PC-3 (cell line): ENCODE measurements around the gene NAA25. TPM values are rescaled to one million over a fixed set of nuclear protein-coding genes. Genes with fewer than 3 reads are reported as not detected.
A peak's percentile ranks its signal among the peaks of the same experiment; 100 is the strongest.
"Not testable (repeated sequence)": the region's sequence is repeated elsewhere in the genome, so short reads cannot be mapped to it uniquely, and the experiment has no call there.

Source experiments
- ATAC-seq: fragments of 200-7000 bp; cut with Tn5 transposase; 2 replicates; pipeline ENCODE4 v1.9.1; 2020; ENCODE audit warnings: mild to moderate bottlenecking, moderate library complexity
- BruUV-seq: library from RNA; stranded (reverse); fragments of 400-500 nt; replicated peaks from 2 replicates; lab custom pipeline; 2021; lab: Mats Ljungman, UMichigan
- CTCF ChIA-PET: fragments of 300-600 bp; sonication (Branson Sonifier 250); formaldehyde crosslinking; loops from one replicate; lab custom pipeline; 2022; ENCODE audit warnings: antibody characterized with exemption; lab: Charles Lee
- POLR2A ChIA-PET: fragments of 300-600 bp; sonication (Branson Sonifier 250); formaldehyde crosslinking; loops from one replicate; lab custom pipeline; 2022; ENCODE audit warnings: antibody characterized with exemption; ENCODE audit not compliant: unreplicated experiment; lab: Charles Lee
- DNase-seq: peaks from one replicate; pipeline ENCODE4 v3.0.0-alpha.2; 2015
- H2AFZ ChIP-seq: fragments of 300-600 bp; sonication (generic); 2 replicates; pipeline ENCODE4 v1.6.0; 2016; ENCODE audit warnings: antibody characterized with exemption, low read length
- H3F3A ChIP-seq: fragments of 300-600 bp; sonication (generic); one replicate; pipeline ENCODE4 v1.6.0; 2017; ENCODE audit warnings: antibody characterized with exemption, low read length, control low read depth, mild to moderate bottlenecking; ENCODE audit not compliant: unreplicated experiment
- H3K27ac ChIP-seq: fragments of 300-600 bp; sonication (generic); 2 replicates; pipeline ENCODE4 v1.5.1; 2016; ENCODE audit warnings: mild to moderate bottlenecking, low read length
- H3K27me3 ChIP-seq: fragments of 300-600 bp; sonication (generic); 2 replicates; pipeline ENCODE4 v1.6.1; 2016; ENCODE audit warnings: low read length, mixed read lengths
- H3K36me3 ChIP-seq: fragments of 300-600 bp; sonication (generic); 2 replicates; pipeline ENCODE4 v1.6.1; 2016; ENCODE audit warnings: low read depth, mixed run types, low read length, mixed read lengths
- H3K4me1 ChIP-seq: fragments of 300-600 bp; sonication (generic); 2 replicates; pipeline ENCODE4 v1.5.1; 2016; ENCODE audit warnings: low read length; ENCODE audit not compliant: insufficient read depth
- H3K4me2 ChIP-seq: fragments of 300-600 bp; sonication (generic); 2 replicates; pipeline ENCODE4 v1.6.0; 2016; ENCODE audit warnings: low read length
- H3K4me3 ChIP-seq: fragments of 300-600 bp; sonication (generic); 2 replicates; pipeline ENCODE4 v1.5.1; 2016; ENCODE audit warnings: mild to moderate bottlenecking, low read length, mixed read lengths
- H3K79me2 ChIP-seq: fragments of 300-600 bp; sonication (generic); 2 replicates; pipeline ENCODE4 v1.6.1; 2017; ENCODE audit warnings: low read length, mixed read lengths
- H3K9ac ChIP-seq: fragments of 300-600 bp; sonication (generic); 2 replicates; pipeline ENCODE4 v1.6.0; 2016; ENCODE audit warnings: mild to moderate bottlenecking, low read length
- H3K9me2 ChIP-seq: fragments of 300-600 bp; sonication (generic); replicated peaks from 2 replicates; pipeline ENCODE4 v1.6.1; 2016; ENCODE audit warnings: mixed run types, low read length, mixed read lengths
- H3K9me3 ChIP-seq: fragments of 300-600 bp; sonication (generic); 2 replicates; pipeline ENCODE4 v1.6.1; 2016; ENCODE audit warnings: low read length, mixed read lengths
- H4K20me1 ChIP-seq: fragments of 300-600 bp; sonication (generic); 2 replicates; pipeline ENCODE4 v1.6.1; 2016; ENCODE audit warnings: low read length, mixed read lengths
- CTCF ChIP-seq: fragments of 300-600 bp; sonication (generic); conservative IDR thresholded peaks from 2 replicates; pipeline ENCODE4 v1.5.1; 2017; ENCODE audit warnings: antibody characterized with exemption, low read depth, mild to moderate bottlenecking, low read length
- EZH2 ChIP-seq: fragments of 300-600 bp; sonication (generic); IDR thresholded peaks from one replicate; pipeline ENCODE4 v1.6.1; 2017; ENCODE audit warnings: antibody characterized with exemption, mild to moderate bottlenecking, low read length; ENCODE audit not compliant: unreplicated experiment
- EZH2phosphoT487 ChIP-seq: fragments of 300-600 bp; sonication (generic); IDR thresholded peaks from 2 replicates; pipeline ENCODE4 v1.6.1; 2018; ENCODE audit warnings: mild to moderate bottlenecking, antibody characterized with exemption, low read length, borderline replicate concordance
- intact Hi-C: fragments of 100-400 bp; cut with micrococcal nuclease; formaldehyde crosslinking; loops from 2 replicates; pipeline ENCODE4 v1.9.0; 2023
- total RNA-seq: library from RNA; depleted of rRNA; stranded (reverse); fragments of >200 nt; gene quantifications from 2 replicates; pipeline ENCODE4 v1.2.3, GENCODE V29; 2014

The NAA25 gene
- total RNA-seq, 1 experiment from 2014 or later = 33.3 TPM

GRCh38 chr12:112011685-112012084, 96.9 kb downstream of the NAA25 start:
- no peak overlapping the region for H3K9ac ChIP-seq
- H2AFZ ChIP-seq = no peak overlapping the region
- peaks cover 11% of the 10 kb centered on the region for H3K36me3 ChIP-seq
- intact Hi-C loops = loop anchor here (5.0 to 10.0 kb wide), 2 partner anchors 169 to 373 kb away; partner anchors contain the start of genes HECTD4 and MAPKAPK5
- H3K9me2 ChIP-seq = no peaks in the 10 kb centered on the region
- TF ChIP-seq EZH2phosphoT487 (no peak), CTCF (no peak), EZH2 (no peak)
- peak overlapping the region; percentile 77 for H3K4me3 ChIP-seq
- DNase-seq (no peak), ATAC-seq (no peak)
- H4K20me1 ChIP-seq = peaks cover 11% of the 10 kb centered on the region
- CTCF ChIA-PET = no interaction called here
- POLR2A ChIA-PET = no interaction called here
- BruUV-seq = no TSS peak
- H3K4me1 ChIP-seq = peaks cover 26% of the 10 kb centered on the region
- H3K79me2 ChIP-seq = peaks cover 51% of the 10 kb centered on the region
- H3K4me2 ChIP-seq = peak overlapping the region; percentile 86
- no peaks in the 10 kb centered on the region for H3K27me3 ChIP-seq
- no peaks in the 10 kb centered on the region for H3F3A ChIP-seq
- H3K9me3 ChIP-seq = no peaks in the 10 kb centered on the region
- no peak overlapping the region for H3K27ac ChIP-seq

GRCh38 chr12:112010415-112011344, 97.9 kb downstream of the NAA25 start:
- H3K9me2 ChIP-seq = no peaks in the 10 kb centered on the region
- no peak for ATAC-seq
- no peak overlapping the region for H3K4me3 ChIP-seq
- H3K79me2 ChIP-seq = peaks cover 41% of the 10 kb centered on the region
- peaks cover 30% of the 10 kb centered on the region for H3K4me1 ChIP-seq
- H3K27me3 ChIP-seq = no peaks in the 10 kb centered on the region
- peaks cover 3% of the 10 kb centered on the region; the same call in 1 of the 2 replicates for H3K36me3 ChIP-seq
- TF ChIP-seq EZH2 (no peak), CTCF (no peak), EZH2phosphoT487 (no peak)
- peak overlapping the region; percentile 86 for H3K4me2 ChIP-seq
- no peak overlapping the region for H2AFZ ChIP-seq
- H4K20me1 ChIP-seq = peaks cover 3% of the 10 kb centered on the region; the same call in 1 of the 2 replicates
- H3K9ac ChIP-seq = no peak overlapping the region
- DNase-seq = no peak
- intact Hi-C loops = loop anchor here (5.0 to 10.0 kb wide), 2 partner anchors 168 to 374 kb away; partner anchors contain the start of genes HECTD4 and MAPKAPK5
- ChIA-PET CTCF (no interaction called here), POLR2A (no interaction called here)
- no peak overlapping the region for H3K27ac ChIP-seq
- H3F3A ChIP-seq = no peaks in the 10 kb centered on the region
- H3K9me3 ChIP-seq = no peaks in the 10 kb centered on the region
- BruUV-seq = no TSS peak

- H3F3A ChIP-seq, H3K4me3 ChIP-seq, ATAC-seq, H3K36me3 ChIP-seq, H3K27ac ChIP-seq, DNase-seq, H3K9ac ChIP-seq, H3K4me2 ChIP-seq, BruUV-seq, H3K9me2 ChIP-seq, H3K9me3 ChIP-seq, H2AFZ ChIP-seq, H4K20me1 ChIP-seq, H3K27me3 ChIP-seq, POLR2A ChIA-PET, CTCF ChIA-PET: not testable (repeated sequence)
- peaks cover 30% of the 10 kb centered on the region for H3K79me2 ChIP-seq
- intact Hi-C loops = loop anchor here (2.0 kb wide), 1 partner anchor 55 kb away; no protein-coding TSS in a partner anchor
- peaks cover 30% of the 10 kb centered on the region for H3K4me1 ChIP-seq
These were observed 99.0 kb downstream of the NAA25 start for GRCh38 chr12:112009596-112009995.
